ENCODE data around the gene CLOCK. TPM values are rescaled to one million over a fixed set of nuclear protein-coding genes. Genes with fewer than 3 reads are reported as not detected.
A peak's percentile ranks its signal among the peaks of the same experiment; 100 is the strongest.

Gene CLOCK
- total and polyA plus RNA-seq, 9 donors = 8.5 to 17.4 (median 14.6) TPM

GRCh38 chr4:55395218-55395528 lies 151.5 kb downstream of the CLOCK start:
- peaks cover 18% of the 10 kb centered on the region for H3K4me1 ChIP-seq (ENCODE audit: control insufficient read depth, insufficient read depth, low read length)
- peaks cover 3% of the 10 kb centered on the region for H3K36me3 ChIP-seq (ENCODE audit: control insufficient read depth, insufficient read depth, low read length)
- H3K4me3 ChIP-seq (ENCODE audit: low read length) = peak overlapping the region; percentile 86
- no peaks in the 10 kb centered on the region for H3K9me3 ChIP-seq (replicated peaks; ENCODE audit: control insufficient read depth, low read depth, low read length)
- 0% methylated on average over 2 of the region's 4 CpGs for WGBS (ENCODE audit: insufficient coverage)
- no peaks in the 10 kb centered on the region for H3K27me3 ChIP-seq (ENCODE audit: control insufficient read depth, insufficient read depth, low read length)
- no peak for DNase-seq
- H3K27ac ChIP-seq (ENCODE audit: low read length) = peak overlapping the region; percentile 98

GRCh38 chr4:55393461-55394320 lies 153.0 kb downstream of the CLOCK start:
- Histone ChIP-seq H3K27ac (ENCODE audit: low read length) (no peak overlapping the region), H3K9me3 (replicated peaks; ENCODE audit: control insufficient read depth, low read depth, low read length) (no peaks in the 10 kb centered on the region), H3K4me1 (ENCODE audit: control insufficient read depth, insufficient read depth, low read length) (peaks cover 16% of the 10 kb centered on the region), H3K4me3 (ENCODE audit: low read length) (no peak overlapping the region), H3K36me3 (ENCODE audit: control insufficient read depth, insufficient read depth, low read length) (no peaks in the 10 kb centered on the region), H3K27me3 (ENCODE audit: control insufficient read depth, insufficient read depth, low read length) (no peaks in the 10 kb centered on the region)
- DNase-seq = peak; percentile 14
- WGBS (ENCODE audit: insufficient coverage) = 83% methylated on average over 1 of the region's 4 CpGs

DNA sequence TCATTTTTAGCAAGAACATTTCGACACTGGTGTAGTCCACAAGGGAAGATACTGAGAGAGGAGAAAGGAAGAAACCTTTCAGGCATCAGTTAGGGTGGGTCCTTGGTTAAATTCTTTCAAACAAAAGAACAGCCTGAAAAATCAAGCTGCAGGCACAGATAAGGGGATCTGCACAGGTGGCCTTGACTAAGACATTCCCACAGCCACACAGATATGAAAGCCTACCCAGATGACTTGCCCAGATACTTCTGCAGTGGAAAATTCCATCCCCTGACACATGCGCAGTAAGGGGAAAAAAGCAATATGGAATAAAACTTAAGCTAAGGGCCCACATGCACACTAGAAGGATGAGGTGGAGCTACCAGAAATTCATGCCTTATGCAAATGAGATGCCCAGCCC lies 159.9 kb downstream of the CLOCK start:
- Histone ChIP-seq H3K36me3 (ENCODE audit: control insufficient read depth, insufficient read depth, low read length) (no peaks in the 10 kb centered on the region), H3K4me1 (ENCODE audit: control insufficient read depth, insufficient read depth, low read length) (no peaks in the 10 kb centered on the region), H3K4me3 (ENCODE audit: low read length) (no peak overlapping the region), H3K27me3 (ENCODE audit: control insufficient read depth, insufficient read depth, low read length) (no peaks in the 10 kb centered on the region), H3K9me3 (replicated peaks; ENCODE audit: control insufficient read depth, low read depth, low read length) (no peaks in the 10 kb centered on the region), H3K27ac (ENCODE audit: low read length) (no peak overlapping the region)
- no CpG with 5 or more reads among the region's 2 CpGs for WGBS (ENCODE audit: insufficient coverage)
- DNase-seq = peak; percentile 49

- Histone ChIP-seq H3K27ac (ENCODE audit: low read length) (no peak overlapping the region), H3K27me3 (ENCODE audit: control insufficient read depth, insufficient read depth, low read length) (no peaks in the 10 kb centered on the region), H3K36me3 (ENCODE audit: control insufficient read depth, insufficient read depth, low read length) (no peaks in the 10 kb centered on the region), H3K4me1 (ENCODE audit: control insufficient read depth, insufficient read depth, low read length) (no peaks in the 10 kb centered on the region), H3K9me3 (replicated peaks; ENCODE audit: control insufficient read depth, low read depth, low read length) (no peaks in the 10 kb centered on the region), H3K4me3 (ENCODE audit: low read length) (no peak overlapping the region)
- DNase-seq = no peak
These were observed 160.6 kb downstream of the CLOCK start for GRCh38 chr4:55386073-55386472.

- WGBS (ENCODE audit: insufficient coverage) = 80% methylated on average over 2 of the region's 3 CpGs
- H3K9me3 ChIP-seq (replicated peaks; ENCODE audit: control insufficient read depth, low read depth, low read length) = no peaks in the 10 kb centered on the region
- no peak for DNase-seq
- H3K36me3 ChIP-seq (ENCODE audit: control insufficient read depth, insufficient read depth, low read length) = no peaks in the 10 kb centered on the region
- no peak overlapping the region for H3K4me3 ChIP-seq (ENCODE audit: low read length)
- H3K4me1 ChIP-seq (ENCODE audit: control insufficient read depth, insufficient read depth, low read length) = no peaks in the 10 kb centered on the region
- no peak overlapping the region for H3K27ac ChIP-seq (ENCODE audit: low read length)
- H3K27me3 ChIP-seq (ENCODE audit: control insufficient read depth, insufficient read depth, low read length) = no peaks in the 10 kb centered on the region
These were observed 161.5 kb downstream of the CLOCK start for GRCh38 chr4:55385201-55385649.

DNA sequence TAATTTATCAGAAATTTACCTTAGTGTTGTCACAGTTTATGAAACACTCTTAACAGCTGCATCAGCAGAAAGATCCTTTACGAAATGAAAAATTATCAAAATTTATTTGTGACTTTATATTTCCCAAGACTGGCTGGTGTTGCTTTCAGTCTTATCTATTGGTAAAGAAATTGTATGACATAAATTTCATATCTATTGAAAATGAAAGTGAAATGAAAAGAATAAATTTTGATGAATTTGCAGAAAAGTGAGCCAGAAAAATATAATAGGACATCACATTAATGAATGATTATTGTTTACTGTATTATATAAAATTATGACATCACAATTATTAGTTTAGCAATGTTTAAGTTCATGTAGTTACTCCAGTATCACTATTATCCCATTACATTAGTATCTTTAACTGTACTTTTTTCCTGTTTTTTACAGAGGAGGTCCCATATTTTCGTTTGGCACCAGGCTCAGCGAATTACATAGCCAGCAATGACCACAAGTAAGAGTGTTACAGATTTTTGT lies 164.2 kb downstream of the CLOCK start:
- Histone ChIP-seq H3K9me3 (replicated peaks; ENCODE audit: control insufficient read depth, low read depth, low read length) (no peaks in the 10 kb centered on the region), H3K4me1 (ENCODE audit: control insufficient read depth, insufficient read depth, low read length) (no peaks in the 10 kb centered on the region), H3K36me3 (ENCODE audit: control insufficient read depth, insufficient read depth, low read length) (no peaks in the 10 kb centered on the region), H3K27ac (ENCODE audit: low read length) (no peak overlapping the region), H3K27me3 (ENCODE audit: control insufficient read depth, insufficient read depth, low read length) (no peaks in the 10 kb centered on the region), H3K4me3 (ENCODE audit: low read length) (no peak overlapping the region)
- no peak for DNase-seq
- WGBS (ENCODE audit: insufficient coverage) = no CpG with 5 or more reads among the region's 3 CpGs

DNA sequence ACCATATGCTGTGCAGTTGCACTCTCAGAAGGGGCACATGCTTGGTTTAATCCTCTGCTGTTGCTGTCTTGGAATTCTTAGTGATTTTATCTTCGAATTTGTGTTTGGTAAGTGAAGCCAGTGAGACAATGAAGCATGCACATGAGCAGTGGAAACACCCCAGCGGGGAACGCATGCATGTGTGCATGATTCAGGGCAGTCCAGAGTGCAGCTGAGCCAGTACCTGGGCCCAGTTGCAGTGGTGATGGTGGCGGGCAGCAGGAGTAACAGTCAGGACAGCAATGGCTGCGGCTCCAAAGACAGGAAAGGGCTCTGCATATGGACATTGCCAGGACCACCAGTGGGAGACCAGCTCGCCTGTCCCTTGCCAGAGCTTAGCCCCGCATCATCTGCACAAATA lies 165.2 kb downstream of the CLOCK start:
- no peaks in the 10 kb centered on the region for H3K4me1 ChIP-seq (ENCODE audit: control insufficient read depth, insufficient read depth, low read length)
- DNase-seq = no peak
- H3K27ac ChIP-seq (ENCODE audit: low read length) = no peak overlapping the region
- H3K9me3 ChIP-seq (replicated peaks; ENCODE audit: control insufficient read depth, low read depth, low read length) = no peaks in the 10 kb centered on the region
- WGBS (ENCODE audit: insufficient coverage) = 78% methylated on average over 5 of the region's 7 CpGs
- H3K36me3 ChIP-seq (ENCODE audit: control insufficient read depth, insufficient read depth, low read length) = no peaks in the 10 kb centered on the region
- H3K4me3 ChIP-seq (ENCODE audit: low read length) = no peak overlapping the region
- no peaks in the 10 kb centered on the region for H3K27me3 ChIP-seq (ENCODE audit: control insufficient read depth, insufficient read depth, low read length)

DNA sequence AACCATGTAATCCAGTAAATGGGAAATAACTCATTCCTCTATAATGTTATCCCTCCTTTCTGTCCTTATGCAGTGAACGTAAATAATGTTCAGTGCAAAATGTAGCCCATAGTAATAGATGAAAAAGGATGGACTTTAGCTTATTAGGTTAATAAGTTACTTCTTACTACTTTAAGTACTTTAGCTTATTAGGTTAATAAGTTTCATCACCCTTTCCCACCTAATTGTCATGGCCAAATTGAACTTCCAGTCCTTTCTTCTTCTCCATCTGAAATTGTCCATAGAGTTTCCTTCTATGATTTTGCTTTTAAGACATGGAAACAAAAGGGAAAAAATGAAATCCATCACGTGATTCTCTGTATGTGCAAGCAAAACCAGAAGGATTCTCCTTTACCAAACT lies 166.1 kb downstream of the CLOCK start:
- Histone ChIP-seq H3K27ac (ENCODE audit: low read length) (no peak overlapping the region), H3K9me3 (replicated peaks; ENCODE audit: control insufficient read depth, low read depth, low read length) (no peaks in the 10 kb centered on the region), H3K4me1 (ENCODE audit: control insufficient read depth, insufficient read depth, low read length) (no peaks in the 10 kb centered on the region), H3K27me3 (ENCODE audit: control insufficient read depth, insufficient read depth, low read length) (no peaks in the 10 kb centered on the region), H3K4me3 (ENCODE audit: low read length) (no peak overlapping the region), H3K36me3 (ENCODE audit: control insufficient read depth, insufficient read depth, low read length) (no peaks in the 10 kb centered on the region)
- no peak for DNase-seq
- no CpG with 5 or more reads among the region's 2 CpGs for WGBS (ENCODE audit: insufficient coverage)

- Histone ChIP-seq H3K27ac (ENCODE audit: low read length) (no peak overlapping the region), H3K27me3 (ENCODE audit: control insufficient read depth, insufficient read depth, low read length) (no peaks in the 10 kb centered on the region), H3K4me3 (ENCODE audit: low read length) (no peak overlapping the region), H3K4me1 (ENCODE audit: control insufficient read depth, insufficient read depth, low read length) (no peaks in the 10 kb centered on the region), H3K36me3 (ENCODE audit: control insufficient read depth, insufficient read depth, low read length) (no peaks in the 10 kb centered on the region), H3K9me3 (replicated peaks; ENCODE audit: control insufficient read depth, low read depth, low read length) (no peaks in the 10 kb centered on the region)
- no peak for DNase-seq
- WGBS (ENCODE audit: insufficient coverage) = 51% methylated on average over 3 of the region's 13 CpGs
These were observed 167.9 kb downstream of the CLOCK start for GRCh38 chr4:55378617-55379467.
